ENCODE data around the gene CENPP.

- no peak for TF ChIP-seq POLR2A (IDR thresholded peaks at IDR 0.05; ENCODE audit: low read length)
- TF ChIP-seq GATA1 (IDR thresholded peaks at IDR 0.05; ENCODE audit: low read depth, low read length), result no peak
These were observed 47.6 kb upstream of the CENPP start for GRCh38 chr9:92278110-92278509.

All from erythroblast (primary cell).